ENCODE data around the gene TFCP2. TPM values are rescaled to one million over a fixed set of nuclear protein-coding genes. Genes with fewer than 3 reads are reported as not detected.

The TFCP2 gene
- total and polyA plus RNA-seq, 10 donors = 10.2 to 33.1 (median 24.0) TPM

DNA sequence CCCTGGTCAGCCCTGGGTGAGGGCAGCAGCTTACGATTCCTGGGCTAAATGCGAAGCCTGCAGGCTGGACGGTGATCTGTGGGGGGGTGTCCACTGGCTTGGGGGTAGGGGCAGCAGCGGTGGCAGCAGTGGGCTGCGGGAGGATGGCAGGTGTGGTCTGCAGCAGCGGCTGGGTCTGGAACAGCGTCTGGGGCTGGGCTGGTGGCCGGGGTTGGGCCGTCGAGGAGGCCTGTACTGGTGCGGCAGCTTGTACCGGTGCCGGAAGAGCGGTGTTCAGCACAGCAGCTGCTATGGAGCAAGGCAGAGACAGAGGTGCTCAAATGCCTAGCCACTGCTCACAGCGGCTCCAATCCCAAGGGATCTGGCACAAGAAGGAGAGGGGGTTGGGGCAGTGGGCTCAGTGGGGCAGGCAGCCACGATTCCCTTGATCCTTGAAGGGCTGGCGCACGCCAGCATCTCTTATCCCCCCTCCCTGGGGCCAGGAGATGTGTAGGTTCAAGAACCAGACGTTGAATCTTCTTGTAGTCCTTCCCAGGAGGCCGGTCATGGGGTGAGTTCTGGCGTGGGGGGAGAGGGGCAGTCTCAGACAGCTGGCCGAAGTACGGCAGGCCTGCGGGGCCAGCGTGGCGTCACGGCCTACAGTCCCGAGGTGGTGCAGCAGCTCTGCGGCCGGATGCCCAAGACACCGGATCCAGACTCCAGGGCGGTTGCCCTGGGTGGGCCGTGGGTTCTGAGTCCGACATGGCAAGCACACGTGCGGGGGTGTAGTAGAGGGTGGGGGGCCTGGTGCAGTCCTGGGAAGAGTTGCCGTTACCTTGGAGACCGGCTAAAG, 25.0 kb upstream of the TFCP2 start:
- 89 to 98% (median 94%) methylated on average over 26 to 38 of the region's 38 CpGs for WGBS, 5 donors
- H3K36me3 ChIP-seq = peaks cover 0 to 26% (median 0%) of the 10 kb centered on the region in 6 donors
- H3K4me3 ChIP-seq = no peak overlapping the region
- H3K27me3 ChIP-seq (replicated peaks in 1 of 7) = no peaks in the 10 kb centered on the region
- H3K9me3 ChIP-seq = no peaks in the 10 kb centered on the region
- no peak for DNase-seq
- intact Hi-C loops (cut with DNase I; ENCODE audit: low total_unique reads) = no loop called here
- H3K27ac ChIP-seq = no peak overlapping the region
- TF ChIP-seq POLR2A (IDR thresholded peaks at IDR 0.05) (no peak), POLR2AphosphoS5 (IDR thresholded peaks at IDR 0.05) (no peak)
- TF ChIP-seq, protein P1, sequence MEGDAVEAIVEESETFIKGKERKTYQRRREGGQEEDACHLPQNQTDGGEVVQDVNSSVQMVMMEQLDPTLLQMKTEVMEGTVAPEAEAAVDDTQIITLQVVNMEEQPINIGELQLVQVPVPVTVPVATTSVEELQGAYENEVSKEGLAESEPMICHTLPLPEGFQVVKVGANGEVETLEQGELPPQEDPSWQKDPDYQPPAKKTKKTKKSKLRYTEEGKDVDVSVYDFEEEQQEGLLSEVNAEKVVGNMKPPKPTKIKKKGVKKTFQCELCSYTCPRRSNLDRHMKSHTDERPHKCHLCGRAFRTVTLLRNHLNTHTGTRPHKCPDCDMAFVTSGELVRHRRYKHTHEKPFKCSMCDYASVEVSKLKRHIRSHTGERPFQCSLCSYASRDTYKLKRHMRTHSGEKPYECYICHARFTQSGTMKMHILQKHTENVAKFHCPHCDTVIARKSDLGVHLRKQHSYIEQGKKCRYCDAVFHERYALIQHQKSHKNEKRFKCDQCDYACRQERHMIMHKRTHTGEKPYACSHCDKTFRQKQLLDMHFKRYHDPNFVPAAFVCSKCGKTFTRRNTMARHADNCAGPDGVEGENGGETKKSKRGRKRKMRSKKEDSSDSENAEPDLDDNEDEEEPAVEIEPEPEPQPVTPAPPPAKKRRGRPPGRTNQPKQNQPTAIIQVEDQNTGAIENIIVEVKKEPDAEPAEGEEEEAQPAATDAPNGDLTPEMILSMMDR (IDR thresholded peaks at IDR 0.05 in 8 of 11, conservative IDR thresholded peaks at IDR 0.05 in 3 of 11) = no peak
- H3K4me1 ChIP-seq = no peaks in the 10 kb centered on the region

DNA sequence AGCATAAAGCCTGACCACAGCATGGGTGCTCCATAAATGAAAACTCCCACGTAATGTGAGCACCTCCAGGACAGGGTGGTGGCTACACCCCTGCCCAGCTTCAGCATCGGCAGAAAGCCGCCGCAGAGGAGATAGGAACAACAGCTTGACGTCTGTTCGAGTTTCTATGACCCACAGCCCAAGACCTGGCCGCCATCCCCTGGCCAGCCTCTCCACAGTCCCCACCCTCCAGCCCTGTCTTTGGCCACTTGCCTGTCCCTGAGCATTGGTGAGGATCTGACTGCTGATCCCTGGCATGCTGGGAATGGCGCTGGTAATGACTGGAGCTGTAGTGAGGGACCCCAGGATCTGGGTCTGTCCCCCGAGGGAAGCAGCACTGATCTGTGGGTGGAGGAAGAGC, 23.6 kb upstream of the TFCP2 start:
- WGBS, 5 donors = 91 to 98% (median 95%) methylated on average over 9 of the region's 9 CpGs
- Histone ChIP-seq H3K27me3 (replicated peaks in 1 of 7) (no peaks in the 10 kb centered on the region), H3K4me3 (no peak overlapping the region), H3K4me1 (no peaks in the 10 kb centered on the region), H3K27ac (no peak overlapping the region), H3K36me3 (peaks cover 0 to 39% (median 1%) of the 10 kb centered on the region in 6 donors), H3K9me3 (no peaks in the 10 kb centered on the region)
- no peak for DNase-seq
- intact Hi-C loops (cut with DNase I; ENCODE audit: low total_unique reads) = no loop called here
- TF ChIP-seq, protein P1 (IDR thresholded peaks at IDR 0.05 in 8 of 11, conservative IDR thresholded peaks at IDR 0.05 in 3 of 11) = no peak

DNA sequence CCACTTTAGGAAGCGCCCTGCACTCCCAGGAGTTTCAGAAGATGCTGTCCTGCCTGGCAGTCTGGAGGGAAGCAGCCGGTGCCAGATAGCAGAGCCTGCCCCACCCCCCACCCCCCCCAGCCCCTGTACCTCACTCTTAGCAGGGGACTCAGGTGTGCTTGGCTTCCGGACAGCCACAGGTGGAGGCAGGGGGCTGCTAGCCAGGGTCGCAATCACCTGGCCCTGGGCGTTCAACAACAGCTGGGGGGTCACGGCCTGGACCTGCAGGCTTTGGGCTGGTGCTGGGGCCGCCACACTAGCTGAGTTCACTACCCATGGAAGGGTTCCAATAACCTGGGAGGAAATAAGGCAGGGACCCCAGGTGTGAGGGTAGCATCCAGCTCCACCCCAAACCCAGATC, 22.9 kb upstream of the TFCP2 start:
- H3K27me3 ChIP-seq (replicated peaks in 1 of 7) = no peaks in the 10 kb centered on the region
- TF ChIP-seq POLR2AphosphoS5 (IDR thresholded peaks at IDR 0.05) = no peak
- TF ChIP-seq POLR2A (IDR thresholded peaks at IDR 0.05) = no peak
- TF ChIP-seq, protein P1 (IDR thresholded peaks at IDR 0.05 in 8 of 11, conservative IDR thresholded peaks at IDR 0.05 in 3 of 11) = no peak
- H3K9me3 ChIP-seq = no peaks in the 10 kb centered on the region
- no peak overlapping the region for H3K4me3 ChIP-seq
- no peak for DNase-seq
- intact Hi-C loops (cut with DNase I; ENCODE audit: low total_unique reads) = no loop called here
- H3K4me1 ChIP-seq = no peaks in the 10 kb centered on the region
- peaks cover 0 to 46% (median 8%) of the 10 kb centered on the region in 6 donors for H3K36me3 ChIP-seq
- WGBS, 5 donors = 60 to 97% (median 92%) methylated on average over 1 to 7 of the region's 7 CpGs
- no peak overlapping the region for H3K27ac ChIP-seq

DNA sequence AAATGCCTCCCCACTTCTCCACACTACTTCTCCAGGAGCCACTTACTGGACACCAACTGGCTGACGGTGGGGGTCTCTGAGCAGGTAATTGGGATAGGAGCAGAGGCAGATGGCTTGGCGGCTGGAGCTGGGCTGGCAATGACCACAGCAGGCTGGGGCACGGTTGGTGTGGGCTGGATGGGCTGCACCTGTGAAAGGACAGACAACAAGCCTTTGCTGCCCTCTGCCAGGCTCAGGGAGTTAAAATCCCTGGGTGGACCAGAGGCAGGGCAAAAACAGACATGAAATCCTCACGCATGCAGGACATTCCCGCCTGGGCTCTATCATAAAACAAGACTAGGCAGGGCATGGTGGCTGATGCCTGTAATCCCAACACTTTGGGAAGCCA, 19.3 kb upstream of the TFCP2 start:
- TF ChIP-seq POLR2A (IDR thresholded peaks at IDR 0.05) = no peak
- no peak for TF ChIP-seq POLR2AphosphoS5 (IDR thresholded peaks at IDR 0.05)
- TF ChIP-seq, protein P1 (IDR thresholded peaks at IDR 0.05 in 8 of 11, conservative IDR thresholded peaks at IDR 0.05 in 3 of 11) = no peak
- Histone ChIP-seq H3K36me3 (peaks cover 0 to 39% (median 18%) of the 10 kb centered on the region in 6 donors), H3K4me3 (no peak overlapping the region), H3K27ac (no peak overlapping the region), H3K9me3 (no peaks in the 10 kb centered on the region), H3K27me3 (replicated peaks in 1 of 7) (no peaks in the 10 kb centered on the region), H3K4me1 (peaks cover 0 to 17% (median 15%) of the 10 kb centered on the region in 6 donors)
- DNase-seq = no peak
- WGBS, 5 donors = 89 to 96% (median 93%) methylated on average over 5 of the region's 5 CpGs
- intact Hi-C loops (cut with DNase I; ENCODE audit: low total_unique reads) = no loop called here
